Measurements from ENCODE around the gene MICU1.
"Not testable (repeated sequence)": the region's sequence is repeated elsewhere in the genome, so short reads cannot be mapped to it uniquely, and the experiment has no call there.

The MICU1 gene

GRCh38 chr10:72429931-72430330, 195.9 kb downstream of the MICU1 start:
- no peak for DNase-seq

GRCh38 chr10:72426986-72427385, 198.9 kb downstream of the MICU1 start:
- no peak for DNase-seq

GRCh38 chr10:72425133-72425532, 200.7 kb downstream of the MICU1 start:
- DNase-seq: no peak

- no peak for DNase-seq
Observed at GRCh38 chr10:72424561-72424960, 201.3 kb downstream of the MICU1 start.

GRCh38 chr10:72423426-72423825, 202.5 kb downstream of the MICU1 start:
- DNase-seq: no peak

- no peak for DNase-seq
Observed at GRCh38 chr10:72421885-72422540, 203.9 kb downstream of the MICU1 start.

GRCh38 chr10:72419241-72419640, 206.6 kb downstream of the MICU1 start:
- no peak for DNase-seq

- no peak for DNase-seq
Observed at GRCh38 chr10:72418679-72419078, 207.2 kb downstream of the MICU1 start.

- no peak for DNase-seq
Observed at GRCh38 chr10:72417971-72418370, 207.9 kb downstream of the MICU1 start.

GRCh38 chr10:72416661-72417060, 209.2 kb downstream of the MICU1 start:
- no peak for DNase-seq

GRCh38 chr10:72414642-72415041, 211.2 kb downstream of the MICU1 start:
- DNase-seq: no peak

GRCh38 chr10:72409167-72409566, 216.7 kb downstream of the MICU1 start:
- DNase-seq: no peak

- DNase-seq: no peak
Observed at GRCh38 chr10:72407927-72408600, 217.8 kb downstream of the MICU1 start.

GRCh38 chr10:72407471-72407870, 218.4 kb downstream of the MICU1 start:
- DNase-seq: no peak

GRCh38 chr10:72395581-72395980, 230.3 kb downstream of the MICU1 start:
- not testable (repeated sequence) for DNase-seq

- DNase-seq: peak; percentile 16
Observed at GRCh38 chr10:72392571-72392970, 233.3 kb downstream of the MICU1 start.

GRCh38 chr10:72390764-72391163, 235.1 kb downstream of the MICU1 start:
- no peak for DNase-seq

GRCh38 chr10:72389716-72390115, 236.2 kb downstream of the MICU1 start:
- DNase-seq: no peak

- DNase-seq: no peak
Observed at GRCh38 chr10:72389014-72389413, 236.9 kb downstream of the MICU1 start.

GRCh38 chr10:72388062-72388461, 237.8 kb downstream of the MICU1 start:
- no peak for DNase-seq

- DNase-seq: peak; percentile 52
Observed at GRCh38 chr10:72386916-72387586, 238.8 kb downstream of the MICU1 start.

- no peak for DNase-seq
Observed at GRCh38 chr10:72385724-72386123, 240.2 kb downstream of the MICU1 start.

- not testable (repeated sequence) for DNase-seq
Observed at GRCh38 chr10:72384982-72385381, 240.9 kb downstream of the MICU1 start.

- DNase-seq: no peak
Observed at GRCh38 chr10:72379776-72380175, 246.1 kb downstream of the MICU1 start.
